Measurements from ENCODE around the gene HABP2.

Gene HABP2

GRCh38 chr10:113532724-113533123 is 20.1 kb upstream of the HABP2 start:
- no peak overlapping the region for H3K4me3 ChIP-seq (ENCODE audit: low read length)
- TF ChIP-seq CTCF (conservative IDR thresholded peaks at IDR 0.05; ENCODE audit: low read depth, low read length) = no peak
- DNase-seq (ENCODE audit: low read depth) = no peak

- no peak for TF ChIP-seq CTCF (conservative IDR thresholded peaks at IDR 0.05; ENCODE audit: low read depth, low read length)
- DNase-seq (ENCODE audit: low read depth) = no peak
- H3K4me3 ChIP-seq (ENCODE audit: low read length) = no peak overlapping the region
Measured at GRCh38 chr10:113533801-113534200, 19.1 kb upstream of the HABP2 start.

- no peak for DNase-seq (ENCODE audit: low read depth)
- TF ChIP-seq CTCF (conservative IDR thresholded peaks at IDR 0.05; ENCODE audit: low read depth, low read length) = no peak
- no peak overlapping the region for H3K4me3 ChIP-seq (ENCODE audit: low read length)
Measured at GRCh38 chr10:113534423-113534822, 18.4 kb upstream of the HABP2 start.

GRCh38 chr10:113537672-113538071 is 15.2 kb upstream of the HABP2 start:
- TF ChIP-seq CTCF (conservative IDR thresholded peaks at IDR 0.05; ENCODE audit: low read depth, low read length) = no peak
- DNase-seq (ENCODE audit: low read depth) = no peak
- H3K4me3 ChIP-seq (ENCODE audit: low read length) = no peak overlapping the region

- H3K4me3 ChIP-seq (ENCODE audit: low read length) = no peak overlapping the region
- TF ChIP-seq CTCF (conservative IDR thresholded peaks at IDR 0.05; ENCODE audit: low read depth, low read length) = no peak
- DNase-seq (ENCODE audit: low read depth) = no peak
Measured at GRCh38 chr10:113538151-113538550, 14.7 kb upstream of the HABP2 start.

- TF ChIP-seq CTCF (conservative IDR thresholded peaks at IDR 0.05; ENCODE audit: low read depth, low read length) = no peak
- H3K4me3 ChIP-seq (ENCODE audit: low read length) = no peak overlapping the region
- DNase-seq (ENCODE audit: low read depth) = no peak
Measured at GRCh38 chr10:113539789-113540188, 13.1 kb upstream of the HABP2 start.

- H3K4me3 ChIP-seq (ENCODE audit: low read length) = no peak overlapping the region
- no peak for TF ChIP-seq CTCF (conservative IDR thresholded peaks at IDR 0.05; ENCODE audit: low read depth, low read length)
- no peak for DNase-seq (ENCODE audit: low read depth)
Measured at GRCh38 chr10:113540845-113541548, 11.9 kb upstream of the HABP2 start.
